BJ (cell line): ENCODE data around the gene SPTBN1. TPM values are rescaled to one million over a fixed set of nuclear protein-coding genes. Genes with fewer than 3 reads are reported as not detected.

ENCODE experiments used
- CTCF ChIA-PET: fragments of 350-600 bp; formaldehyde crosslinking; extraction: SDS; loops from one replicate; lab custom pipeline; 2021; ENCODE audit warnings: antibody characterized with exemption, inconsistent platforms; lab: Yijun Ruan, JAX
- POLR2A ChIA-PET: fragments of 300-600 bp; sonication (Branson Sonifier 250); formaldehyde crosslinking; extraction: SDS; loops from one replicate; lab custom pipeline; 2021; ENCODE audit warnings: antibody characterized with exemption; lab: Charles Lee
- DNase-seq: peaks from one replicate; pipeline ENCODE4 v3.0.0-alpha.2; 2011; ENCODE audit warnings: low read depth
- H3K27me3 ChIP-seq: 2 replicates; pipeline ENCODE4 v1.6.0; 2011; ENCODE audit warnings: low read length; ENCODE audit not compliant: control insufficient read depth, insufficient read depth
- H3K36me3 ChIP-seq: 2 replicates; pipeline ENCODE4 v1.5.1; 2011; ENCODE audit warnings: low read length; ENCODE audit not compliant: control insufficient read depth, insufficient read depth
- H3K4me3 ChIP-seq: 2 replicates; pipeline ENCODE4 v1.5.1; 2011; ENCODE audit warnings: low read depth, mild to moderate bottlenecking, control low read depth, low read length
- CTCF ChIP-seq: IDR thresholded peaks from 2 replicates; pipeline ENCODE4 v1.5.1; 2011; ENCODE audit warnings: low read depth, mild to moderate bottlenecking, control low read depth, inconsistent platforms, low read length, moderate library complexity; ENCODE audit not compliant: insufficient read depth
- polyA plus RNA-seq: library from polyadenylated mRNA; depleted of rRNA; stranded (reverse); fragments of >200 nt; gene quantifications from 2 replicates; pipeline ENCODE4 v1.2.3, GENCODE V29; 2011

Gene SPTBN1
- polyA plus RNA-seq, 1 experiment: 33.8 TPM

- Histone ChIP-seq H3K36me3 (no peaks in the 10 kb centered on the region), H3K4me3 (no peak overlapping the region), H3K27me3 (no peaks in the 10 kb centered on the region; the same call in 1 of the 2 replicates)
- CTCF ChIA-PET: interaction anchor here (1.0 to 2.1 kb wide), 2 partner anchors 9 to 19 kb away, joined by 3 to 5 read pairs; no protein-coding TSS in a partner anchor
- POLR2A ChIA-PET: no interaction called here
- DNase-seq: no peak
- no peak for TF ChIP-seq CTCF
Observed at GRCh38 chr2:54416166-54416813, 39.8 kb upstream of the SPTBN1 start.

- TF ChIP-seq CTCF: no peak
- Histone ChIP-seq H3K36me3 (no peaks in the 10 kb centered on the region), H3K4me3 (no peak overlapping the region), H3K27me3 (no peaks in the 10 kb centered on the region)
- POLR2A ChIA-PET: no interaction called here
- no peak for DNase-seq
- CTCF ChIA-PET: interaction anchor here (1.0 kb wide), 1 partner anchor 8 kb away, joined by 3 read pairs; no protein-coding TSS in a partner anchor
Observed at GRCh38 chr2:54416938-54417337, 39.2 kb upstream of the SPTBN1 start.

- Histone ChIP-seq H3K4me3 (no peak overlapping the region), H3K36me3 (no peaks in the 10 kb centered on the region), H3K27me3 (no peaks in the 10 kb centered on the region)
- POLR2A ChIA-PET: no interaction called here
- CTCF ChIA-PET: interaction anchor here (1.3 kb wide), 1 partner anchor 30 kb away, joined by 3 read pairs; no protein-coding TSS in a partner anchor
- no peak for TF ChIP-seq CTCF
- DNase-seq: no peak
Observed at GRCh38 chr2:54417577-54417976, 38.5 kb upstream of the SPTBN1 start.

GRCh38 chr2:54419388-54419787 lies 36.7 kb upstream of the SPTBN1 start:
- DNase-seq: no peak
- TF ChIP-seq CTCF: no peak
- Histone ChIP-seq H3K36me3 (no peaks in the 10 kb centered on the region), H3K27me3 (no peaks in the 10 kb centered on the region), H3K4me3 (no peak overlapping the region)
- ChIA-PET CTCF (no interaction called here), POLR2A (no interaction called here)

- TF ChIP-seq CTCF: no peak
- Histone ChIP-seq H3K4me3 (no peak overlapping the region), H3K36me3 (no peaks in the 10 kb centered on the region), H3K27me3 (peaks cover 3% of the 10 kb centered on the region)
- ChIA-PET POLR2A (no interaction called here), CTCF (interaction anchor here (0.5 kb wide), 1 partner anchor 306 kb away, joined by 3 read pairs; no protein-coding TSS in a partner anchor)
- DNase-seq: no peak
Observed at GRCh38 chr2:54419855-54420523, 36.1 kb upstream of the SPTBN1 start.
